ENCODE results near the gene STXBP3.

DNA sequence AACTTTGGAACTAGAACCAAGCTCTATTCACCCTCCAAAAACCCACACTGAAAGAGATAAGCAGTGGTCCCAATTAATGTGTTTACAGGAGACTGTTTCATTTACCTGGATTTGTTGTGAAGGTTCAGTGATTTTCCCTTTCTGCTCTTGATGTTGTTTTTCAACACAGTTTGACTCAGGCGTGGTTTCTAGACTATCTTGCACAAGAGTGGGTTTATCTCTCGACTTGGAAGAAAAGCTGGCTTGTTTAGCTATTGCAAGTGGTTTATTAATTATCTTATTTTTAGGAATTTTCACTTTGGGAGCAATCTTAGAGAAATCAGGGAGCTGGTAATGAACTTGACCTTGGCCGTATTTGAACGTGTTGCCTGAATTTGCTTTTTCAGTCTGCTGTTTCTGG lies 105.1 kb downstream of the STXBP3 start:
- TF ChIP-seq CTCF (IDR thresholded peaks at IDR 0.05 in 8 of 11, conservative IDR thresholded peaks at IDR 0.05 in 3 of 11) (no peak), POLR2AphosphoS5 (IDR thresholded peaks at IDR 0.05) (no peak), POLR2A (IDR thresholded peaks at IDR 0.05) (no peak)

All from spleen (tissue), 7 donors.